ENCODE measurements around the gene CASK.

DNA sequence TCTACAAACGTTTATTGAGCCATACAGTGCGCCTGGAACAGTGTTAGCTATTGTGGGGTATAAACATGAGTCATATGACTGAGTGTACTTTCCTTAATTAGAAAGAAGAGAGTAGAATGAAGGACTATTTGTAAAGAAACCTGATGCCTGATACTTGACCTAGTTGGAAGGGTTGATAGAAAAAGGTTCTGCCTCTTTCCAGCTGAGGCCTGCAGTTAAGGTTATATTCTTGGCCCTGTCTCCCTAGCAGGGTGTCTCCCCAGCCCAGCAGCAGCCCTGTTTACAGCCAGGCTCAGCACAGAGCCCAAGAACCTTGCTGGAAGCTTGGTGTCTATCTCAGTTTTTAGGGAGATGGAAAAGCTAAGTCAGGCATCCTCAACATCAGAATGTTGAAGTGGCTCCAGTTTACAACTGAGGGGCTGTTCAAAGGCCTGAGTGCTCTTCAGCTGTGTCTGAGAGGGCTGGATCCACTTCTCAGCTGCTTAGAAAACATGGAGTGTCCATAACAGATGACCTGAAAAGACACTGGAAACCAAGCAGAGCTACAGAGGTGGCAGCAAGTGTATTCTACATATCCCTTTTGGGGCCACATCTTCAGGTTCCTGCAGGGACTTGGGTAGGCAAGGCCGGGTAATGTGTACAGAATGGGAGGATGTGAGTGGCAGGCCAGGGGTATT is 454.6 kb downstream of the CASK start:
- TF ChIP-seq CTCF (IDR thresholded peaks at IDR 0.05) (no peak), POLR2A (IDR thresholded peaks at IDR 0.05) (no peak)

Measured in tibial nerve (tissue), 3 donors.